A172 (cell line): ENCODE results near the gene KNDC1. TPM values are rescaled to one million over a fixed set of nuclear protein-coding genes. Genes with fewer than 3 reads are reported as not detected.

Experiments
- DNase-seq: peaks from one replicate; pipeline ENCODE4 v3.0.0-alpha.2; 2015; ENCODE audit warnings: low spot score
- total RNA-seq: library from RNA; depleted of rRNA; stranded (reverse); fragments of >200 nt; shearing (Covaris generic); gene quantifications from 2 replicates; pipeline ENCODE4 v1.2.3, GENCODE V29; 2014

The KNDC1 gene
- total RNA-seq, 1 experiment from 2014 or later, result 3.2 TPM

DNA sequence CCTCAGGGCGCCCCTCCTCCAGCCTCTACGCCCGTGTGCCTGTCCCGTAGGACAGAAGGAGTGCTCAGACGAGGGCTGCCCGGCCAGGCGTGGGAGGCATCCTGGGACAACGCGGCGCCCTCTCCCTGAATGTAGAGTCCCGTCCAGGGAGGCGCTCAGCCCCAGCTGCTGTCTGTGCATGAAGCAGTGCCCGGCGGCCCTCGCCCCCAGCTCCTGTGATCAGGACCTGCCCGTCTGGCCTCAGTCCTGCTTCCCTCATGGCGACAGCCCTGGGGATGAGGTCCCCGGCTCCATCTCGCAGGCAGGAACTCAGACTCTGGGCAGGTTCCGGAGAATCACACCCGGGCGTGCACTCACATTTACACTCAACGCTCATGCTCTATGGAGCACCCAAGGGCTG lies 45.1 kb downstream of the KNDC1 start:
- DNase-seq, result no peak

DNA sequence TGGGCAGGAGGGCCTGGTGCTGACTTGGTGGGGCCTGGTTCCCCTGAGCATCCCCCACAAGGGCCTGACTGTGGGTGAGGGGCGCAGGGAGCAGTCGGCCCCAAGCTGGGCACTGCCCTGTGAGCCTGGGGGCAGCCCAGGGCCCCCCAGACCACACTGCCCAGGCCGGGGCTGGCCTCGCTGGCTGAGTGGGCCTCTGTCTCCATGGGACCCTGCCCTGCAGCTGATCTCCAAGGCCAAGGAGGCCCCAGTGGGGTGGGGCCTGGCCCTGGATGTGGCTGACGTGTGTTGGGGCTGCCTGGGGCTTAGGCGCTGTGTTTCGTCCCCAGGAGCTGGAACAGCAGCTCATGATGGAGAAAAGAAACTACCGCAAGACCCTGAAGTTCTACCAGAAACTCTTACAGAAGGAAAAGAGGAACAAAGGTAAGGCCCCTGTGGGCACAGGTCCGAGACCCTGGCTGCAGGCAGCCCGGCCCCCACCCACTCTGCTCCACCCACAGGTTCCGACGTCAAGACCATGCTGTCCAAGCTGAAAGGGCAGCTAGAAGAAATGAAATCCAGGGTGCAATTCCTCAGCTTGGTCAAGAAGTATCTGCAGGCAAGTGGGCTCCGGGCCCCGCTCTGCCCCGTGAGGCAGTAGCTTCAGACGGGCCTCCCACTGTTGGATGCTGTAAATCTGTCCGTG lies 46.5 kb downstream of the KNDC1 start:
- DNase-seq, result no peak

DNA sequence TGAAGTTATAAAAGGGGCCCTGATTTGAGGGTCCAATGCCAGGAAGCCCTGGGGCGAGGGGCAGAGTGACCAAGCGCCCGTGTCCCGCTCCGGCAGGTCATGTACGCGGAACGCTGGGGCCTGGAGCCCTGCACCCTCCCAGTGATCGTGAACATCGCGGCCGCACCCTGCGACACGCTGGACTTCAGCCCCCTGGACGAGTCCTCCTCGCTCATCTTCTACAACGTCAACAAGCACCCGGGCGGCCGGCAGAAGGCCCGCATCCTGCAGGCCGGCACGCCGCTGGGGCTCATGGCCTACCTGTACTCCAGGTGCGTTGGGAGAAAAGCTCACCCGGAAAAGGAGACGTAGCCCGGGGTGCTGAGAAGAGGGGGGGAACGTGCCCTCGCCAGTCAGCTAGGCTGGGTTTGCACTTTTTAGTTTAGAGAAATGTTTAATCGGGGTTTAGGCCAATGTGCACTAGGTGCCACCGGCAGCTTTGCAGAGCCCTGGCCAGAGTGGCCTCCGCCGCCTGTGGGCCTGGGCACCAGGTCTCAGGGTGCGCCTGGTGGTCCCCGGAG lies 47.1 kb downstream of the KNDC1 start:
- DNase-seq, result no peak

DNA sequence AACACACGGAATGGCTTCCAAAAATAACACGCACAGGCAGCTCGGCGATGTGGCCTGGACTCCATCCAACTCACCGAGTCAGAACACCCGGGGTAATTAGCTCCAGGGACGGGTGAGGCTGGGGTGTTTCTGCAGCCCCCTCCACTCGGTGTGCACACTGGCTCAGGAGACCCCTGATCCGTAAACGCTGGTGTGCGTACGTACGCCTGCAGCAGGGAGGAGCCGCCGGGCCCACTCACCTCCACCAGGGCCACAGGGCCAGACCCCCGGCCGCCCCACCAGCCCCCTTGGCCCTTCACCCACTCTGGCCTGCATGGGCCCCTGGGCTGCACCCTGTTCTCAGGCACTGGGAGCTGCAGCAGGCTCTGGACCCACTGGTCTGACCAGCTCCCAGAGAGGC lies 47.6 kb downstream of the KNDC1 start:
- DNase-seq, result no peak

DNA sequence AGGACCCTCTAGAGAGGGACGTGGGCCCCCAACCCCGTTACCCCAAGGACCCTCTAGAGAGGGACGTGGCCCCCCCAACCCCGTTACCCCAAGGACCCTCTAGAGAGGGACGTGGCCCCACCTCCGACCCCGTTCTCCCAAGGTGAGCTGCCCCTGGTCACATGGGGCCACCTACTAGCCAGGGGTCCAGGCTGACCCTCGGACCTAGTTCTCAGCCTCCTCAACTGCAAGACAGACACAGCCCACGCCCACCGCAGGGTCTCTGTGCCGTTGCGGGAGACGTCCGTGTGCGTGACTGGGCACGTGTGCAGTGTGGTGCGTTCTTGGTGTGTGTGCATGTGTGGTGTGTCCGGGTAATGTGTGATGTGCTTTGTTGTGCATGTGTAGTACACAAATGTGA lies 48.4 kb downstream of the KNDC1 start:
- DNase-seq, result no peak

DNA sequence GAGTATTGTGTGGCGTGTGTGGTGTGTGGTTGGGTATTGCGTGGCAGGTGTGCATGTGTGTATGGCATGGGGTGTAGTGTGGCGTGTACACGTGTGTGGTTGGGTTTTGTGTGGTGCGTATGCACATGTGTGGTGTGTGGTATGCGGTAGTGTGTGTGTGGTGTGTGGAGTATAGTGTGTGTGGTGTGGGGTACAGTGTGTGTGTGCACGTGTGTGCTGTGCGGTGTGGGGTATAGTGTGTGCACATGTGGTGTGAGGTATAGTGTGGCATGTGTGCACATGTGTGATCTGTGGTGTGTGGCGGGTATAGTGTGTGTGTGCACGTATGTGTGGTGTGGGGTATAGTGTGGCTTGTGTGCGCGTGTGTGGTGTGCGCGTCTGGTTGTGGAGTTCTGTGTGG lies 49.1 kb downstream of the KNDC1 start:
- no peak for DNase-seq

DNA sequence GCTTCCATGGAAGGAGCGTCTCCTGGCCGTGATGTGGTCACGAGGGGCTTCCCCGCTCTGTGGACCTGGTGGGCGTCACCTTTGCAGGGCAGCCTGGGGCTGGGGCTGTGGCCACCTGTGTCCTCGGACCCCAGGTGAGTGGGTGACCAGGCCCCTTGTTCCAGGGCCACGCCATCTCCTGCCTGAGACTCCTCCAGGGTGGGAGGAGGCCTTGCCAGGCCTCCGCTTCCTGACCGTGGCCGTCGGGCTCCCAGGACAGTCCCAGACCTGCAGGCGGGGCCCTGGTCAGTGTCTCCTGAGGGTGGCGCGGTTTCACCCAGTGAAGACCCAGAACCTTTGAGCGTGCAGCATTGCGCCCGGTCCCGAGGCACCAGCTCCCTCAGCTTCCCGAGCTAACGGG lies 49.6 kb downstream of the KNDC1 start:
- no peak for DNase-seq

DNA sequence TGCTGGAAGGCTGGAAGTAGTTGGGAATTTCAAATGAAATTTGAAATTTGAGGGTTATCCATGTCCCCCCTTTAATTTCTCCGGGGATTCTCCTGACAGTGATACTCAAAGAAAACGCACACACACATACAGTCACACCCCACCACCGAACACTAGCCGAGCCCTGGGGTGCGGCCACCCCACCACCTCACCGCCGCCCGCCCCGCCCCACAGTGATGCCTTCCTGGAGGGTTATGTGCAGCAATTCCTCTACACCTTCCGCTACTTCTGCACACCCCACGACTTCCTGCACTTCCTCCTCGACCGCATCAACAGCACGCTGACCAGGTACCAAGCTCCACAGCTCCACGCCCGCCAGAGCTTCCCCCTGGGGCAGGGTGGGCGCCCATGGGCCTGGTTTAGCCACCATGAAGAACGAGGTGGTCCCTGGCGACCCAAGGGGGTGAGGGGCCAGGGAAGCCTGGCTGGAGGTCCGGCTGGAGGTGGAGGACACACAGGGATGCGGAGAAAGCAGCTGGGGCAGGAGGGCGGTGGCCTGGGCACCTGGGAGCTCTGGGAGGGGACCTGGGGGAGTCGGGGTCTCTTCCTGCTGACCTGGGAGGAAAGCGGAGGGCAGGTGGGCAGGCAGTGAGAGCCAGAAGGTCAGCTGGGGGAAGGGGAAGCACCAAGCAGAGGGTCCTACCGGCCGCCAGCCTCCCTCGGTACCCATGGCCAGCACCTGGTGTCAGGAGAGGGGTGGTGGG lies 50.5 kb downstream of the KNDC1 start:
- DNase-seq, result no peak

DNA sequence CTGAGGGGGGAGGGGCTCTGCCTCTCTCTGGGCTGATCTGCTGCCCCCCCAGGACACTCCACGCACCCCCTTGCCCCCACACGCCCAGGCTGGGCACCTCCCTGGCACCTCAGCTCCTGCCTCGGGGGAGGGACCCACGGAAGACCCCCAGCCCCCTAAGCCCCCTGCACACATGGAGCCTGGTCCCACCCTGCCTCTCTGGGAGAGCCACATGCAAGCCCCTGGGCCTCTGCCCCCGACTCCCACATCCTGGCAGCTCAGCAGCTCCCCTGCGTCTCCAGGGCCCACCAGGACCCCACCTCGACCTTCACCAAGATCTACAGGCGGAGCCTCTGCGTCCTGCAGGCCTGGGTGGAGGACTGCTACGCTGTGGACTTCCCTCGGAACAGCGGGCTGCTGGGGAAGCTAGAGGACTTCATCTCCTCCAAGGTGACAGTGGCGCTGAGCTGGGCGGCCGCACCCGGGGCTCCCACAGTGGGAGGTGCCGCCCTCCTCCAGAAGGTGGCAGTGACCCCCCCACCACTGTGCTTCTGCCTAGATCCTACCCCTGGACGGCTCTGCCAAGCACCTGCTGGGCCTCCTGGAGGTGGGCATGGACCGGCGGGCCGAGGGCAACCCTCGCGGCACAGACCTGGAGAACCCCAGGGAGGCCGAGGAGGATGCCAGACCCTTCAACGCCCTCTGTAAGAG lies 51.3 kb downstream of the KNDC1 start:
- DNase-seq, result no peak

DNA sequence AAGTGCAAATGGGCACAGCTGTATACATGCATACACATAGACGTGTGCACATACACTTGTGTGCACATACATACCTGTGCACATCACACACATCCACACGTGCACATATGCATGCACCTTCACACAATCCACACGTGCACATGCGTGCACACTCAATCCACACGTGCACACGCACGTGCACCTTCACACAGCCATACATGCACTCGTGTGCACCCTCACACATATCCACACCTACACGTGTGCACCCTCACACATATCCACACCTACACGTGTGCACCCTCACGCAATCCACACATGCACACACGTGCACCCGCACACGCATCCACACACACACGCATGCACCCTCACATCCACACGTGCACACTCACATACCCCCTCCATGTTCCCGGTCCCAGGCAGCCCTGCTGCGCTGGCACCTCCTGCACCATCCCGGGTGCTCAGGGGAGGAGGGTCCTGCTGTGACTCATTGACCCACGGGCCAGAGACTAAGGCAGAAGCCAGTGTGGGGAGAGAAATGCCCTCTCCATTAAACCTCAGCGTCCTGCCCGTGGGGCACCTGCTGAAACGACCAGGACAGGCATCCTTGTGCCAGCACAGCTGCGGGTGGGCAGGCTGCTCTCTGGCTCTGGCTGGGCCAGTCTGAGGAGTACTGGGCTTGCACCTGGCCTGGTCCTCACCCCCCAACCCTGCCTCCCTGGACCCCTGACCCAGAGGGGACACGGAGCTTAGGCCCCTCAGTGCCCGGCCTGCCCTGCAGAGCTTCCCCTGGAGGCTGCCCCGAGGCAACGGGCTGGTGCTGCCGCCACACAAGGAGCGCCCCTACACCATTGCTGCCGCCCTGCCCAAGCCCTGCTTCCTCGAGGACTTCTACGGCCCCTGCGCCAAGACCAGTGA lies 52.2 kb downstream of the KNDC1 start:
- DNase-seq, result no peak

DNA sequence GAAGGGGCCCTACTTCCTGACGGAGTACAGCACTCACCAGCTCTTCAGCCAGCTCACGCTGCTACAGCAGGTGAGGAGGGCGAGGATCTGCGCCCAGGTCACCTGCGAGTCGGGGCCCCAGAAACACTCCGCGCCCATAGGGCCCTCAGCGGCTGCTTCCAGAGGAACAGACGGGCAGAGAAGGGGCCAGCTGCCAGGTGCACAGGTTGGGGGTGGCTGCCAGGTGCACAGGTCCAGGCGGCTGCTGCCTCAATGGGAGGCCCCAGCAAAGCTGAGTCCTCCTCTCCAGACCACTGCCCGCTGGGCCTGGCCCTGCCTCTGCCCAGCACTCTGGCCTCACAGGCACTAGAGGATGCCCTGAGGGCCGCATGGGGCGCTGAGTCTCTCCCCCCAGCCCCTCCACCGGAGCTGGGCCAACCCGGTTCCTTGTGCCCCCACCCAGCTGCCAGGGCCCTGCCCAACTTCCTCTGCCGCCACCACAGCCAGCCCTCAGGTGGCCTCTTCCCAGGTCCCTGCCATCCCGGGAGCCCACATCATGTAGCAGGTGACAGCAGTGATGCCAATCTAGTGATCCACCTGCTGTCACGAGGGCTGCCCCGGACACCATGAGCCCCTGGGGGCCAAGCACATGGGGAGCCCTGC lies 53.0 kb downstream of the KNDC1 start:
- no peak for DNase-seq

DNA sequence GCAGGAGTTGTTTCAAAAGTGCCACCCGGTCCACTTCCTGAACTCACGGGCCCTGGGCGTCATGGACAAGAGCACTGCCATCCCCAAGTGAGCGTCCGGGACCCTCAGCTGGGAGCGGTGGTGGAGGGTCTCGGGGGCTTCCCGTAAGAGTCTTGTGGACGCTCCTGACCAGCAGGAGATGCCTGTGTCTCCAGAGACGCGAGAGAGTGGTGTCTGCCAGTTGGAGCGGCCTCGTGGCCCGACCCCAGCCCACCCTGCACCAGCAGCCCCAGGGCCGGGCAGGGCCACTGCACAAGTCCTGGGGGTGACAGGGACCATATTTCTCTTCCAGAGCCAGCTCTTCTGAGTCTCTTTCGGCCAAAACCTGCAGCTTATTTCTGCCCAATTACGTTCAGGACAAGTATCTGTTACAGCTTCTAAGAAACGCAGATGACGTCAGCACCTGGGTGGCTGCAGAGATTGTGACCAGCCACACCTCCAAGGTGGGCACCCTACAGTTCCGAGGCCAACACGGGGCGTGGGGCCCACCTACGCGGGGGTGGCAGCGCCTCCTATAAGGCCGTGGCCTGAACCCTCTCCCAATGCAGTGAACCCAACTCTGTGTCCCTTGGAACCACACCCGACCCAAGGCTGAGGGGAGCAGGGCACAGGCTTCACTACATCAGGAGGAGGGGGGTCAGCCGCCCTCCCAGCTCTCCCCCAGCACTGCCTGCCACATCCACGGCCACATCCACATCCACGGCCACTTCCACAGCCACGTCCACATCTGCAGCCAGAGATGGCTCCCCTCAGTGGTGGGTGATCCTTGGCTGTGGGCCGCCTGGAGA lies 53.8 kb downstream of the KNDC1 start:
- no peak for DNase-seq

DNA sequence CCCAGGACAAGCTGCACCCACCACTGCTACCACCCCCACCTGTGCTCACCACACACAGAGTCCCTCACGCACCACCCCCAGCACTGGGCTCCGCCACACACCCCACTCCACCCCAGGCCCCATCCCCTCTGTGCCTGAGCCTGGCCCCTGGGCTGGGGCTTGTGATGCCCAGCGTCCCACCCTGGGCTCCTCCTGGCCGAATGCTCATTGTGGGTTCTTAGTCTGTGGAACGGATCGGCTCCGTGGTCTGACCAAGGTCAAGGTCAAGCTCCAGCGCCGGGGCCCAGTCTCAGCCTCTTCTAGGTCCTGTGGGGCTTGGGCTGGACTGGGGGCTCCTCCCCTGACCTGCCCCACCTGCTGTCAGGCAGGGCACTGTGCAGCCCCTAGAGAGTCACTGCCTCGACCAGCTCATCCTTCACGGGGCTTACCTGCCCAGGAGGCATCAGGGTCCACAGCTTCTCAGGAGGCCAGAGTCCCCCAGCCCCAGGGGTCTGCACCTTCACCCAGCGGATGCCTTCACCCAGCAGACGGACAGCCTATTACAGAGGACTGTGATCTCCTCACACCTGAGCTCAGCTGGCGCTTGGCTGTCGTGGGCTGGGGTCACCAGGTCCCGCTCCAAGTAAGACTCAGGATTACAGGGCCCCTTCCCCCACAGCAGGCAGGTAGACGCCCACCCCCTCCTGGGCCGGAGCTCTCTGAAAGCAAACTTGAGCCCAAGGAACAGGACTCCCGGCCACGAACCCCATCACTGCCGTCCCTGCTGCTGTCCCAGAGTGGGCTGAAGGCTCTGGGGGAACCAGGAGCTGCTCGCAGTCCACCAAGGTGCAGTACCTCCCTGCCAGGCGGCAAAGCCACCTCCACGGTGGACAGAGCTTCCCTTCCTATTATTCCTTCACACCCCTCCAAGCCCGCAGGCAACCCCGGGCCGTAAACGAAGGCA lies 54.7 kb downstream of the KNDC1 start:
- no peak for DNase-seq

DNA sequence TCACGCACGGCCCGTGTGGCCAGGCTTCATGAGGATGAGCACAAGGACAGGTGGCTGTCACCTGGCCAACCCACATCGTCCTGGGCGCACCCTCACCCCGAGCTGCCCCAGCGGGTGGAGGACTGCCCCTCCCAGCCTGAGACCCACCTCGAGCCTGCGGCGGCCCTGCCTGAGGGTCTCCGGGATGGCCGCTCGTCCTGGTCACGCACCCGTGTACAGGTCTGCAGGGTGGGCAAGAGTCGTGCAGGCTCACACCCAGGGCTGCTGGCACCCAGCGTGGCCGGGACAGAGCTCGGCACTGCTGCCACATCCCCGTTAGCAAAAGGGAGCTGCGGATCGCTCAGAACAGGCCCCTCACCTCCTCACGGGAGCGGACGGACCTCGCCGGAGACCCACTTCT lies 55.6 kb downstream of the KNDC1 start:
- DNase-seq, result no peak

DNA sequence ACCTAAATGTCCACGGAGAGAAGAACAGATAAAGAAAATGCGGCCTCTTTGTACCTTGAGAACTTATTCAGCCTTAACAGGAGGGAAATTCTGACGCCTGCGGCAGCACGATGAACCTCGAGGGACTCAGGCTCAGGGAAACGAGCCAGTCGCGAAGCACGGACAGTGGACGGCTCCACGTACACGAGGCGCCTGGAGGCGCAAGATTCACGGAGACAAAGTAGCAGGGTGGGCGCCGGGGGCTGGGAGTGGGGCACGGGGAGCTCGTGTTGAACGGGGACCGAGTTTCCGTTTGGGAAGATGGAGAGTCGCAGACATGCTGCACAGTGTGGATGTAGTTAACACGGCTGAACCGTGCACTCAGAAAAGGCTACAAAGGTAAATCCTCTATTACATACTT lies 56.8 kb downstream of the KNDC1 start:
- no peak for DNase-seq

DNA sequence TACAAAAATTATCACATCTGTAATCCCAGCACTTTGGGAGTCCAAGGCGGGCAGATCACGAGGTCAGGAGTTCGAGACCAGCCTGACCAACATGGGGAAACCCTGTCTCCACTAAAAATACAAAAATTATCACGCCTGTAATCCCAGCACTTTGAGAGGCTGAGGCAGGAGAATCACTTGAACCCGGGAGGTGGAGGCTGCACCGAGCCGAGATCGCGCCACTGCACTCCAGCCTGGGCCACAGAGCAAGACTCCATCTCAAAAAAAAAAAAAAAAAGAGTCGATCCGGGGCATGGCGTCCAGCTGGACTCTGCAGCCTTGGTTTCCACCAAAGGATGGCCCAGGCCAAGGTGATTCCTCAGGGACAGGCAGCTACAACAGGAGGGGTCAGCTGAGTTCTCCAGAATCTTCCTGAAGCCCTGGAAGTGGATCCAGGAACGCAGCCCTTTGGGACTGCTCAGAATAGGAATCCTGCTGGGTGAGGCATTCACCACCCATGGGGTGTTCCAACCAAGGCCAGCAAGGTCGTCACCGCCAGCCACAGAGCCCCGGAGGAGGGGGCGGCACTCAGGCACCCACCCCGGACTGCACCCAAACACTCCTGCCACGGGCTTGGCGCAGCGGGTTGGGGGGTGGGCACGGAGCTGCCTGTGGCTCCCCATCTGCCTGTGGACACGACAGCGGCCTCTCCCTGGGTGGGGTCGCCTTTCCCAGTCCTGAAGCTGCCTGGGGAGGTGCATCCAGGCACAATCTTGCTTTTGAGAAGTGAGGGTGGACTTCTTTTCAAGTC lies 58.0 kb downstream of the KNDC1 start:
- DNase-seq, result no peak

DNA sequence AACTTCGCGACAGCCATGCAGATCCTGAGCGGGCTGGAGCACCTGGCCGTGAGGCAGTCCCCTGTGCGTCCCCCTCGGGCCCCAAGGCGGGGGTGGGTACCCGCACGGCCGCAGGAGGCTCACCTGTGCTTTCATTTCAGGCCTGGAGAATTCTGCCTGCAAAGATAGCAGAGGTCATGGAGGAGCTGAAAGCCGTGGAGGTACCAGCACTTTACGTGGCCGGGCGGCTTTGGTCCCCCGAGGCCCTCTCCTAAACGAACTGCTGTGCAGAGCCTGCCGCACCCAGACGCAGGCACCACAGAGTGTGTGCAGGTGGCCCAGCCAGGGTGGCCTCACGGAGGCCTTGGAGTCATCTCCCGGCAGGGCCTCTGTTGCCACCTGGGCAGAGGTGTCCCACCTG lies 58.9 kb downstream of the KNDC1 start:
- DNase-seq, result no peak

DNA sequence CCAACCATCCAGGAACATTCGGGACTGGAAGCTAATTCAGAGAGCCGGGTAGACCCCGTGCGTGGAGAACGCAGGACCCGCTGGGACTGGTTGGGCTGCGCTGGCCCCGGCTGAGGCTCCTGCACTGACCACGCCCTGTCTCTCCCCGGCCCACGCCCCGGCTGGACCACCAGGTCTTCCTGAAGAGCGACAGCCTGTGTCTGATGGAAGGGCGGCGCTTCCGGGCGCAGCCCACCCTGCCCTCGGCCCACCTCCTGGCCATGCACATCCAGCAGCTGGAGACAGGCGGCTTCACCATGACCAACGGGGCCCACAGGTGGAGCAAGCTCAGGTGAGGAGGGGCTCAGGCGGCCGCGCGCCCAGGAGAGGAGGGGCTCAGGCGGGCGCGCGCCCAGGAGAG lies 59.8 kb downstream of the KNDC1 start:
- no peak for DNase-seq
